Prostate gland (tissue), 2 donors: ENCODE data around the gene SLC38A11.

Experiments
- CTCF ChIP-seq, 4 experiments: fragments of 200-600 bp in 2 of 4; fragments of 450-650 bp in 2 of 4; sonication (generic) in 2 of 4; IDR thresholded peaks; 1 replicate in 3 of 4; 2 replicates in 1 of 4; pipeline ENCODE4 v1.5.1; 2016 to 2019; ENCODE audit warnings: antibody characterized with exemption in 4 of 4, mild to moderate bottlenecking in 2 of 4, moderate library complexity in 2 of 4
- POLR2A ChIP-seq: fragments of 450-650 bp; IDR thresholded peaks from one replicate; pipeline ENCODE4 v1.6.1; 2016; ENCODE audit warnings: antibody characterized with exemption, mild to moderate bottlenecking
- POLR2AphosphoS5 ChIP-seq: sonication (generic); formaldehyde crosslinking; IDR thresholded peaks from one replicate; pipeline ENCODE4 v1.6.1; 2017; ENCODE audit warnings: antibody characterized with exemption

DNA sequence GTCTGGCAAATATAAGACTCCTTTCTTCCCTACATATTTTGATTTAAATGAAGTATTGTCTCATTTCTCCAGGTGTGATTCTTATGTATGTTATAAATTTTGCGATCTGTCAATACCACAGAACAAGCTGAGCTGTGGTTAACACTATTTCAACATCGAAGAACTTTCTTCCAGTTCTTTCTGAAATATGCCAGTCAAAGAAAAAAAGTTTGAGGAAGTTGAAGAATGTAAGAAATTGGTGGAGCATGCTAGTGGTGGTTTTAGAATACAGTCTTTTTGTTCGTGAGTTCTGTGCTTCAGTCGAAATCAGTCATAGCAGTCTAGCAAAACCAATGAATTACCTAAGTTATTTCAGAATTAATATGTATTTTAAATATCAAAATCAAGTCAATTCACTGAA is 105.1 kb downstream of the SLC38A11 start:
- TF ChIP-seq POLR2AphosphoS5: peak; percentile 78
- no peak for TF ChIP-seq CTCF (IDR thresholded peaks at IDR 0.05)
- no peak for TF ChIP-seq POLR2A
